Spinal cord (tissue), 10 donors: ENCODE data around the gene ITGA5. TPM values are rescaled to one million over a fixed set of nuclear protein-coding genes. Genes with fewer than 3 reads are reported as not detected.

Experiments used
- DNase-seq, 6 donors: peaks; one replicate each; pipeline versions ENCODE4 v3.0.0 to v3.0.0-alpha.2; 2013 to 2015; ENCODE audit warnings: low spot score in 6 of 6, low read depth in 4 of 6
- H3K27ac ChIP-seq: one replicate; pipeline ENCODE4 v1.5.1; 2013; ENCODE audit warnings: low read depth, low read length, control low read depth
- H3K27me3 ChIP-seq: one replicate; pipeline ENCODE4 v1.6.1; 2013; ENCODE audit warnings: low read length; ENCODE audit not compliant: control insufficient read depth, insufficient read depth
- H3K36me3 ChIP-seq: one replicate; pipeline ENCODE4 v1.6.1; 2013; ENCODE audit warnings: low read length; ENCODE audit not compliant: control insufficient read depth, insufficient read depth
- H3K4me1 ChIP-seq: one replicate; pipeline ENCODE4 v1.6.1; 2013; ENCODE audit warnings: low read length; ENCODE audit not compliant: control insufficient read depth, insufficient read depth
- H3K4me3 ChIP-seq: one replicate; pipeline ENCODE4 v1.5.1; 2013; ENCODE audit warnings: low read depth, low read length, control low read depth
- H3K9me3 ChIP-seq: one replicate; pipeline ENCODE4 v1.6.1; 2013; ENCODE audit warnings: low read length; ENCODE audit not compliant: control insufficient read depth, insufficient read depth
- WGBS: methylation state at CpG from one replicate; pipeline ENCODE4 v1.1.5; 2013; ENCODE audit warnings: missing lambda C conversion rate; ENCODE audit not compliant: insufficient coverage; 5-methylcytosine and 5-hydroxymethylcytosine counted together
- polyA plus RNA-seq, 2 donors: library from polyadenylated mRNA; unstranded; fragments of 120-200 nt; gene quantifications; one replicate each; pipeline ENCODE4 v1.2.1, GENCODE V29; 2013; ENCODE audit not compliant: insufficient read length in 2 of 2
- total RNA-seq, 2 donors: library from RNA; depleted of rRNA in 1 of 2; stranded (reverse); fragments of 120-200 nt in 1 of 2; fragments of >200 nt in 1 of 2; gene quantifications; one replicate each; pipeline versions ENCODE4 v1.2.3 to v1.2.4, GENCODE V29; 2013 to 2014
- donor health status: healthy.

Gene ITGA5
- total and polyA plus RNA-seq, 4 donors: 12.3 to 43.0 (median 20.0) TPM

DNA sequence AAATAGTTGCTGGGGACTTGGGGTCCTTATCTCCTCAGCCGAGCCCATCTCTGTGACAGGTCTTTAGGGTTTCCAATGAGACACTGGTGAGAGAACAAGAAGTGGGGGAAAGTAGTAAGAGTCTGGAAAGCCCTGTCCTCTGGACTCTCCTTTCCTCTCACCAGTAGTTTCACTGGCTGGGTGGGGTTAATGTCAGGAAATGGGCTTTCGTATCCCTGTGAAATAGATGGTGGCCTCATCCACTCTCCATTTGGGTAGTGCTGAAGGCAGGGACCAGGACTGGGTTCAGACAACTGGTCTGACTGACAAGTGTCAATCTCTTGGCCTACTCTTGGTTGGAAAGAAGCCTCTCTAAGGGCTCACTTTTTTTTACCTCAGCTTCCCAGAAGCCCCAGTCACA is 42.1 kb downstream of the ITGA5 start:
- H3K36me3 ChIP-seq: peaks cover 20% of the 10 kb centered on the region
- peak overlapping the region; percentile 58 for H3K27ac ChIP-seq
- H3K9me3 ChIP-seq: no peaks in the 10 kb centered on the region
- 82% methylated on average over 2 of the region's 2 CpGs for WGBS
- H3K4me1 ChIP-seq: peaks cover 52% of the 10 kb centered on the region
- H3K27me3 ChIP-seq: no peaks in the 10 kb centered on the region
- no peak for DNase-seq
- no peak overlapping the region for H3K4me3 ChIP-seq

DNA sequence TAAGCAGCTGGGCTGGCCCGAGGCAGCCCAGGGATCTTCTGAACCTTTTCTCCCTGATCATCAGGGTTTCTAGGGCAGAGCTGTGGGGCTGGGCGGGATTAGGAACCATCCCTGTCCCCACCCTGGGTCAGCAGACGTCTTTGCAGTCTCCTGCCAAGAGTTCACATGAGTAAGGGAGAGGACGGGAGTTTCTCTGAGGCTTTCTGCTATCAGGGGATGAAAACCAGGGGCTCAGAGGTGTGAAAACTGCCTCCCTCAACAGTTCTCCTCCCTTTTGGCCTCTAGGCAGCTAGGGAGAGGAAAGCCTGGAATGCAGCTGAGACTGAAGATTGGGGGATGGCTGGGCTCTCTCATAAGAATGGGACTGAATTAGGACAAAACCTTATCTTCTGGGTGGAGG is 42.5 kb downstream of the ITGA5 start:
- H3K4me3 ChIP-seq: no peak overlapping the region
- H3K27ac ChIP-seq: peak overlapping the region; percentile 58
- no peaks in the 10 kb centered on the region for H3K9me3 ChIP-seq
- peaks cover 20% of the 10 kb centered on the region for H3K36me3 ChIP-seq
- no peaks in the 10 kb centered on the region for H3K27me3 ChIP-seq
- 86% methylated on average over 1 of the region's 4 CpGs for WGBS
- DNase-seq: no peak
- H3K4me1 ChIP-seq: peaks cover 56% of the 10 kb centered on the region

DNA sequence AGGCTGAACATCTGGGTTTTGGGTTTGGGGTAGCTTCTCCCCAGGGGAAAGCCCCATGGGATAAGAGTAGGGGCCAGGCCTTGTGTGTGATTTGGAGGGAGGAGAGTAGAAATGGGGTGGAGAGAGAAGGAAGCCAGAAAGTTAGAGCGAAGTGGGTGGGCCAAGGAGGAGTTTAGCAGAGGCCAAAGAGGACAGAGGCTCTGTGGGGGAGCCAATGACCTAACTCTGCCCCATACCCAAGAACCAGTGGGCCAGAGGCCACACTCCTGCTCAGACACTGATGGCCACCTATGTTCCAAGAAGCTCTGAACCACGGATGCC is 43.8 kb downstream of the ITGA5 start:
- no peak for DNase-seq
- peaks cover 70% of the 10 kb centered on the region for H3K4me1 ChIP-seq
- peaks cover 26% of the 10 kb centered on the region for H3K36me3 ChIP-seq
- H3K27me3 ChIP-seq: no peaks in the 10 kb centered on the region
- H3K4me3 ChIP-seq: no peak overlapping the region
- no CpG with 5 or more reads among the region's 2 CpGs for WGBS
- no peaks in the 10 kb centered on the region for H3K9me3 ChIP-seq
- H3K27ac ChIP-seq: peak overlapping the region; percentile 79

DNA sequence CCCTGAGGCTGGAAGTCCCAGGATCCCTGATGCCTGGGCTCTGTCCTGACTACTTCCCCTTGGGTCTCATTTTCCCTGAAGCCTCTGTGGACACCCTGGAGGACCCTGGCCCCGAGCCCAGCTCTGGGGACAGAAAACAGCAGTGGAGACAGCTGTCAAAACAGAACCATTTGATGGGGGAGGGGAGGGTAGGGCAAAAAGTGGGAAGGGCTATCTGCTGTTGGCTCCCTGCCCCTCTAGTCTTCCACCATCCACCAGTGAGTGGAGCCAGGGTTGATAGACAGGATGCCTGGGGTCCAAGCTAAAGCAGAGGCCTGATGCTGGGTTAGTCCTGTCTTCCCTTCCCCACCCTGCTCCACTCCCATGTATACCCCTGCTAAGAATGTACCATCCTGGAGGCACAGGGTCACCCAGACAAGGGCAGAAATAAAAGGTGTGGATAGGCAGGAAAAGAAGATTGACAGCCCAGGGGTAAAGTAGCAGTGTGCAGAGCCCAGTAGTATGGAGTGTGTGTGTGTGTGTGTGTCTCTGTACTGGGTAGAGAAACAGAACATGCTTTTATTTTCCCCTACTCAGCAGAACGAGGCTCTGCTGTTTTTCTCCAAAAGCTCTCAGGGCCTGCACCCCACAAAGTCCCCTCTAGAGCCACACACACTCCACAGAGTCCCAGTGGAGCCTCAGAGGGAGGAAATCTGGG is 44.4 kb downstream of the ITGA5 start:
- no peaks in the 10 kb centered on the region for H3K9me3 ChIP-seq
- H3K27ac ChIP-seq: peak overlapping the region; percentile 79
- no peaks in the 10 kb centered on the region for H3K27me3 ChIP-seq
- 40% methylated on average over 1 of the region's 2 CpGs for WGBS
- H3K4me1 ChIP-seq: peaks cover 73% of the 10 kb centered on the region
- H3K36me3 ChIP-seq: peaks cover 26% of the 10 kb centered on the region
- DNase-seq: peak in 1 of 6 donors; percentile 65
- H3K4me3 ChIP-seq: no peak overlapping the region

DNA sequence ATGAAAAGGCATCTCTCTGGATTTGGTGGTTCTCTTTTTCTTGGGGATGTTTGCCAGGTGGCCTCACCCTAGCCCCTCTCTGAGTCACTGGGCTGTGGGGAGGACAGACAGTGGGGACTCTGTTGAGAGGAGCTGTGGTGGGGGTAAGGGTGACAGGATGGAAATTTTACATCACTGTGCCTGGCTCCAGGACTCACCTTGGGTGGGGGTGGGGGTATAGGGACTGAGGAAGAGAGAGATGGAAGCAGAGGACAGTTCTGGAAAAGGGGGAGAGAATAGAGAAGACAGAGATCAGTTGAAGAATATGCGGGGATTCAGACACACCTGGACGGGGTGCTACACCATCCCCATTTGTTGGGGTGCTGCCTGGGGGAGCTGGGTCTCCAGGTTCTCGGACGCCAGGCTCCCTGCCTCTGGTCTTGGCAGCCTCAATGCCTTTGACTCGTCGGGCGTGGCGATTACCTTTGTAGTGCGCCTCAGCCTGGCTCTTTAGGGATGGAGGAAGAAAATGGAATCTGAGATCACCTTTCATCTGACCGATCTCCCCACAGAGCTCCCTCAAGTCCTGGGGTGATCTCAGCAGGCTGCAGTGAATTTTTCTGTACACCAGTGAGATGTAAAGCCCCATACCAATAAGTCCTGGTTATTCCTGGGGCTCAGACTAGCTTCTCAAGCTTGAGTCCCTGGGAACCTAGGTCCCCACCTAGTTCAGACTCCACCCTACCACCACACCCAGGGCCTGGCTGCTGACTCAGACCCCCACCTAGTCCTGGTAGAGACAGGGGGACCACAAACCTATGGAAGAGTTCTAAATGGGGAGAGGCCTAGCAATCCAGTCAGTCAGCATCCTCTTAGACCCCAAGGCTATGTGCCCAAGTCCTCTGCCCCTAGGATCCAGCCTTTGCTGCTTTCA is 45.2 kb downstream of the ITGA5 start:
- Histone ChIP-seq H3K9me3 (no peaks in the 10 kb centered on the region), H3K27ac (peak overlapping the region; percentile 79), H3K4me3 (no peak overlapping the region), H3K36me3 (peaks cover 32% of the 10 kb centered on the region), H3K4me1 (peaks cover 74% of the 10 kb centered on the region), H3K27me3 (no peaks in the 10 kb centered on the region)
- no peak for DNase-seq
- WGBS: 90% methylated on average over 8 of the region's 10 CpGs

DNA sequence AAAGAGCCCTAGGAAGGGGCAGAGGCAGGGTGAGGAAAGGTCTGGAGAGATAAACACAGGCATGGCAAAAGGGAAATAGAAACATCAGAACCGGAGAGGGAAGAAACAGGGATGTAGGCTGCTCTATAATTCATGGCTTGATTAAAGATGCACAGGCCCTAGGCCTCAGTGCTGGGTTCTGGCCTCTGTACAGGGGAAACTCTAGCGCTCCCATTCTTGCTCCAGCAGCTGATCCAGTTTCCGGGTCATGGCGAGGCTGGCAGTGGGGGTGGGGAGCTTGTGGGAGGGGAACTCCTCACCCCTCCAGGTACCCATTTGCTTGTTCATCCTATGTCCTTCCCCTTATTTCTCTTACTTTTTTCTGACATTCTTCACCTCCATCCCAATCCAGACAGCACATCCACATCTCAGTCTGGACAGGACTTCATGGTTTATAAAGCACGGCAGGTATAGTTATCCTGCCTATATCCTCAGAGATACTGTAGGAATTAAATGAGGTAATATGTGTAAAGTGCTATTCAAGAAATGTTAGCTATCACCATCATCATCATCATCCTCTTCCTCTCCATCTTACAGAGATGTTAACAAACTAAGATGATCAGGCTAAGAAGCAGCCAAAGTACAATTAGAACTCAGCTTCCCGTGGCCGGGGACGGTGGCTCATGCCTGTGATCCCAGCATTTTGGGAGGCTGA is 46.8 kb downstream of the ITGA5 start:
- DNase-seq: no peak
- Histone ChIP-seq H3K9me3 (no peaks in the 10 kb centered on the region), H3K27ac (peak overlapping the region; percentile 79), H3K4me3 (no peak overlapping the region), H3K36me3 (peaks cover 29% of the 10 kb centered on the region), H3K27me3 (no peaks in the 10 kb centered on the region), H3K4me1 (peaks cover 67% of the 10 kb centered on the region)
- 74% methylated on average over 4 of the region's 8 CpGs for WGBS

DNA sequence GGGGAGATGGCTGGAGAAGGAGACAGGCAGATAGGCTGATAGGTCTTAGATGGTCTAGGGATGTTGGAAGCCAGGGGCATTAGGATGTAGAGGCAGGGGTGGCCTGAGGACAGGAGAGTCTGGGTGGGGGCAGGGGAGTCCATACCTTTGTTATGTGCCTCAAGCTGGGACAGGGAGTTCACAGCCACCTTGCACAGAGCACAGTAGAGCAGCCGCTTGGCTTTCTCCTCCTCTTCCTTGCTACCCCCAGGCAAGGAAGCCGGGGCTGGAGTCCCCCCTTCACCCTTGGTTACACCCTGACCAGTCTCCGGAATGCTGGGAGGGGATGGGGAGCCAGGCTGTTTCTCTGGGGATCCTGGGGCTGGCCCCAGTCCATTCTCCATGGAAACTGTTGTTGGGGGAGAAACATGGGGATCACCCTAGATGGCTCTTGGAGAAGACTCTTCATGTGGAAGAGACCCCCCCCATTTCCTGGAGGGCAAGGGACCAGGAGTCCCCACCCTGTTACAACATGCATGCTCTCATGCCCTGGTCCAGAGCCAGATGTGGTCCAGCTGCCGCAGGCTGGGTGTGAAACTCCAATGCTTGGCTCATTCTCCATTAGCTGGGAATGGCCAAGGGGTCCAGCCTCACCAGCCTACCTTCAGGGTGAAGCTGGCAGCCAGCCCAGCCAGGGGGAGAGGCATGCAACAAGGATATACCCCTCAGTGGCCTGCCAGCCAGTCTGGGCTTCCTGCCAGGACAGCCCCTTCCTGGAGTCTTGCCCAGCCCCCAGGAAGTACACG is 47.5 kb downstream of the ITGA5 start:
- Histone ChIP-seq H3K27me3 (no peaks in the 10 kb centered on the region), H3K9me3 (no peaks in the 10 kb centered on the region), H3K4me3 (no peak overlapping the region), H3K4me1 (peaks cover 67% of the 10 kb centered on the region), H3K36me3 (peaks cover 29% of the 10 kb centered on the region), H3K27ac (peak overlapping the region; percentile 79)
- DNase-seq: peak in 2 of 6 donors; percentile 86 to 89
- WGBS: 28% methylated on average over 3 of the region's 5 CpGs

DNA sequence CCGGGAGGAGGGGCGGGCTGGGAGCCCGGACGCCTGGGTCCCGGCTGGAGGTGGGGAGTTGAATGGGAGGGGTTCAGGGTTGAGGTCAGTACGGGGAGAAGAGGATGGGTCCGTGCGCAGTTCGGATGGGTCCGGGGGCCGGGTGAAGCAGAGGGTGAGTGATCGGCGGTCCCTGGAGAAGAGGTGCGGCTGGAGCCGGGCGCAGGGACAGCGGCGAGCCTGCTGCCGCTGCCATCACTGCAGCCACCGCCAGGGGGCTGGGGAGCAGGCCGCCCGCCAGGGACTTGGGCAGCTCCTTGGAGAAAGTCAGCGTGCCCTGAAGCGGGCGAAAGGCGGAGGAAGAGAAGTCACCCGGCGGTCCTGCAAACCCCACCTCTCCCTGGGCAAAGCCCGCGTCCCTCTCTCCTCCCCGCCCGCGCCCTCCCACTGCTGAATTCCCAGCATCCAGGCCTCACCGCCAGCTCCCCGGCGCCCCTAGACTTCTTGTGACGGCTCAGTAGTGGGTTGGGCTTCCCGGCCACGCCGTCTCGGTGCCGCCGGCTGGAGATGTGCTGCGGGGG is 48.8 kb downstream of the ITGA5 start:
- WGBS: 1% methylated on average over 35 of the region's 44 CpGs
- peak overlapping the region; percentile 42 for H3K4me3 ChIP-seq
- H3K27ac ChIP-seq: peak overlapping the region; percentile 79
- H3K9me3 ChIP-seq: no peaks in the 10 kb centered on the region
- no peaks in the 10 kb centered on the region for H3K27me3 ChIP-seq
- peaks cover 63% of the 10 kb centered on the region for H3K4me1 ChIP-seq
- peak in 2 of 6 donors; percentile 85 to 90 for DNase-seq
- peaks cover 23% of the 10 kb centered on the region for H3K36me3 ChIP-seq
